ENCODE data around the gene MATN1.

The MATN1 gene

DNA sequence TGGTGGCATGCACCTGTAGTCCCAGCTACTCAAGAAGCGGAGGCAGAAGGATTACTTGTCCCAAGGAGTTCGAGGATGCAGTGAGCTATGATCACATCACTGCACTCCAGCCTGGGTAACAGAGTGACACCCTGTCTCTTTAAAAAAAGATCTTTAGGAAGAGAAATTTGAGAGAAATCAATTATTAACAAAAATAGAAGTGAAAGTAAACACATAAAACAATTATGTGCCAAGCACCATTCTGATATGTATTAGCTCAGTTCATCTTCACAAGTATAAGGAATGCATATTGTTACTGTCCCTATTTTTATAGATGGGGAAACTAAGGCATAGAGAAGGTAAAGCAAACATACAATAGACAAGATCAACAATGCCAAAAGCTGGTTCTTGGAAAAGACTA lies 48.1 kb downstream of the MATN1 start:
- Histone ChIP-seq H3K4me1 (ENCODE audit: insufficient read depth, low read length) (no peaks in the 10 kb centered on the region), H3K4me3 (ENCODE audit: low read length) (no peak overlapping the region), H3K9me3 (ENCODE audit: low read length) (no peaks in the 10 kb centered on the region), H2AFZ (ENCODE audit: low read depth, low read length) (no peak overlapping the region), H3K36me3 (ENCODE audit: insufficient read depth, low read length) (no peaks in the 10 kb centered on the region), H3K27me3 (ENCODE audit: insufficient read depth, low read length) (no peaks in the 10 kb centered on the region)

DNA sequence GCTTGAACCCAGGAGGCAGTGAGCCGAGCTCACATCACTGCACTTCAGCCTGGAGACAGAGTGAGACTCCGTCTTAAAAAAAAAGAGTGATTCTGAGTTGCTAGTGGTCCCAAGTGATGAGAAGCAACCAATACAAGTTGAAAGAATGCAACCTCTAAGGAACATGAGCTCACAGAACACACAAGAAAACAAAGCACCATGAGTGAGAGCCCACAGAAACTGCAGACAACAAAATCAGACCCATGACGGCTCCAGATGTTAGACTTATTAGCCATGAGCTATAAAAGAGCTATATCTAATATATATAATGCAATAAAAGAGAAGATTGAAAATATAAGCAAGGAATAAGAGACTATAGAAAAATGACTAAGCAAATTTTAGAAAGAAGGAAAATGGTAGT lies 50.0 kb downstream of the MATN1 start:
- no peak overlapping the region for H2AFZ ChIP-seq (ENCODE audit: low read depth, low read length)
- no peaks in the 10 kb centered on the region for H3K36me3 ChIP-seq (ENCODE audit: insufficient read depth, low read length)
- H3K9me3 ChIP-seq (ENCODE audit: low read length) = no peaks in the 10 kb centered on the region
- peaks cover 5% of the 10 kb centered on the region for H3K4me1 ChIP-seq (ENCODE audit: insufficient read depth, low read length)
- no peaks in the 10 kb centered on the region for H3K27me3 ChIP-seq (ENCODE audit: insufficient read depth, low read length)
- H3K4me3 ChIP-seq (ENCODE audit: low read length) = no peak overlapping the region

DNA sequence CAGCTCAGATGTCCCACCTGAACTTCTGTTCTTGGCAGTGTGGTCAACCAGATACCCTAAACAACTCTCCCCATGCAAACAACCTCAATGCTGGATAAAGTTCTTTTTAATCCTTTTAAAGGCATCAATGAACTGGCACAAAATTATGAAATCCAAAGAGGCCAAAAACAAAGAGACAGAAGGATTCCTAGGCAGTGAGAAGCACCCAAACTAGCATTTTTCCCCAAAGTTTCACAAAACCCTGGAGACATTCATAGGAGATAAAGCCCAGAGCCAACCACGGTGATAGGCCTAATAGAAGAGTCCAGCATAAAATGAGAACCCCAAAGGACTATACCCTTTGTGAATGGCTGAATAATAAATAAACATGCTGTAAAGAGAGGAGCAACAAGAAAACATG lies 50.7 kb downstream of the MATN1 start:
- Histone ChIP-seq H3K36me3 (ENCODE audit: insufficient read depth, low read length) (no peaks in the 10 kb centered on the region), H3K9me3 (ENCODE audit: low read length) (no peaks in the 10 kb centered on the region), H3K4me1 (ENCODE audit: insufficient read depth, low read length) (peaks cover 9% of the 10 kb centered on the region), H3K4me3 (ENCODE audit: low read length) (no peak overlapping the region), H3K27me3 (ENCODE audit: insufficient read depth, low read length) (no peaks in the 10 kb centered on the region), H2AFZ (ENCODE audit: low read depth, low read length) (no peak overlapping the region)

DNA sequence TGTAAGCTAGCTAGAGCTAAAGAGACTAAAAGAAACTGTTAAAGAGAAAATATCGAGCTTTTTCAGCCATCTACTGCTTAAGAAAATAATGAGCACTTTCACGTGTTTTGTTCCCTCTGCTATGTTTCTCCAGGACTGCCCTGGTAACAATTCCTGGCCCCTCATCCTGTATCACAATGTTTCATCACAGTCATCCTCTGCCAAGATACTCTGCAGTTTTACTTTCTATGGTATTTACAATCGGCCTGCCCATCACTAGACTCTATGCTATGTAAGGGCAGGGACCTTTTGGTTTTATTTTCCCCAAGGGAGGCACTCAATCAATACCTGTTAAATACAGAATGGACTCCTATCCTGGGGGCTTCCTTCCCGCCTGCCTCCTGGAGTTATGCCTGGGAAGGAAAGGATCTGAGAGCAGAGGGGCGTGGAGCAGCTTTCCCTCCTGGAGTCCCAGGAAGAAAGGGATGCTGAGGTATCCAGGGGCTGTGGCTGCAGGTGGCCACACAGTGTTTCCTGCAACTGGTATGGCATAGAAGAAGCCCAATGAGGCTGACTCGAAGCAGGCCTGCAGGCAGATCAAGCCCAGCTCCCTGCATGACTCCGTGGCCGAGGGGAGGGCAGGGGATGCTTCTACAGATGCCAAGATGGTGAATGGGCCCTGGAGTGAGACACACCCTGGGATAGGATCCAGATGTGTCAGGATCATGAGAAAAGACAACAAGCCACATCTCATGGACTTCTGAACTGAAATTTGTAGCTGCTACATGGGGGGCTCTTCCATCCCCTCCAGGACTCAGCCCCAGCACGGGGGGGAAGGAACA lies 52.9 kb downstream of the MATN1 start:
- Histone ChIP-seq H3K4me3 (ENCODE audit: low read length) (no peak overlapping the region), H3K27me3 (ENCODE audit: insufficient read depth, low read length) (no peaks in the 10 kb centered on the region), H3K36me3 (ENCODE audit: insufficient read depth, low read length) (no peaks in the 10 kb centered on the region), H3K9me3 (ENCODE audit: low read length) (no peaks in the 10 kb centered on the region), H3K4me1 (ENCODE audit: insufficient read depth, low read length) (peaks cover 32% of the 10 kb centered on the region), H2AFZ (ENCODE audit: low read depth, low read length) (no peak overlapping the region)

DNA sequence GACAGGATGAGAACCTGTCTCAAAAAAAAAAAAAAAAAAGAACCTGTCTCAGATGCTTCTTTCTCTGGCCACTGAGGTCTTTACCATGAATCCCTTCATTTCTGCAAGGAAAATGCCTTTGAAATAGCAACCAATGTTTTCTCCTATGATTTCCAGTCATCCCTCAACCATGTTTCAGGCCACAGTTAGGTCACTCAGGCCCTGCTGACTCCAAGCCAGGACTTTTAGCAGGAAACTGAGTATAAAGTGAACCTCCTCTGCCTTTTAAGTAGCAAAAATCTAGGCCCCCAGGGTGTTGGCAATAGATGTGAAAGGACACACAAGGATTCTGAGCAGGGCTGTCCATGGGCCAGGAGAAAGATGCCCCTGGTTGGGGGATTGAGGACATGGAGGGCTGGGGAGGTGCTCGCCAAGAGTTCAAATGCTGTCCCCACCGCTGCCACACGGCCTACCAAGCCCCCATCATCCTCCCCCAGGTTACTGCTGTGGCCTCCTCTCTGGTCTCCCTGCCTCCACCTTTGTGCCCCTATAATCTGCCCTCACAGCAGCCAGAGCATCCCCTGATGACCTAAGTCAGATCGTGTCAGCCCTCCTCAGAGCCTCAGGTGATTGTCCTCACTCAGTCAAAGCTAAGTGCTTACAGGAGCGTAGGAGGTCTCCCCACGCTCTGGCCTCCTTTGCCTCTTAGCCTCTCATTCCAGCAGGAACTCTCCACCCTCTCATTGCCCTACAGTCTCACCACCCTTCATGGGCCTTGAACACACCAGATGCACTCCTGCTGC lies 54.6 kb downstream of the MATN1 start:
- Histone ChIP-seq H3K27me3 (ENCODE audit: insufficient read depth, low read length) (no peaks in the 10 kb centered on the region), H3K4me1 (ENCODE audit: insufficient read depth, low read length) (peaks cover 33% of the 10 kb centered on the region), H3K4me3 (ENCODE audit: low read length) (no peak overlapping the region), H3K9me3 (ENCODE audit: low read length) (no peaks in the 10 kb centered on the region), H3K36me3 (ENCODE audit: insufficient read depth, low read length) (no peaks in the 10 kb centered on the region), H2AFZ (ENCODE audit: low read depth, low read length) (no peak overlapping the region)

DNA sequence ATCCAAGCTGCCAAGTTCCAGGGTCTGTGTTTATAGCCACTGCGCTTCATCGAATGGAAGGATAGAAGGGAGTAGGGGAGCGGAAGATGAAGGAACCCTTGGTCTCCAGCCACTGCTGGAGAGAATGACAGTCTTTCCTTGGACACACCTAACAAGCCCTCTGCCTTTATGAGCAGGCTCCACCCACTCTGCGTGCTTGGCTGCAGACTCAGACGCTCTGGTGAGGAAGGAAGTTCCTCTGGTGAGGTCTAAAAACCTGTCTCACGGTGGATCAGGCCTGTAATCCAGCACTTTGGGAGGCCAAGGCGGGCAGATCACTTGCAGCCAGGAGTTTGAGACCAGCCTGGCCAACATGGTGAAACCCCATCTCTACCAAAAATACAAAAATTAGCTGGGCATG lies 55.4 kb downstream of the MATN1 start:
- H3K4me1 ChIP-seq (ENCODE audit: insufficient read depth, low read length) = peaks cover 33% of the 10 kb centered on the region
- no peaks in the 10 kb centered on the region for H3K36me3 ChIP-seq (ENCODE audit: insufficient read depth, low read length)
- no peaks in the 10 kb centered on the region for H3K9me3 ChIP-seq (ENCODE audit: low read length)
- H2AFZ ChIP-seq (ENCODE audit: low read depth, low read length) = no peak overlapping the region
- H3K4me3 ChIP-seq (ENCODE audit: low read length) = no peak overlapping the region
- no peaks in the 10 kb centered on the region for H3K27me3 ChIP-seq (ENCODE audit: insufficient read depth, low read length)

DNA sequence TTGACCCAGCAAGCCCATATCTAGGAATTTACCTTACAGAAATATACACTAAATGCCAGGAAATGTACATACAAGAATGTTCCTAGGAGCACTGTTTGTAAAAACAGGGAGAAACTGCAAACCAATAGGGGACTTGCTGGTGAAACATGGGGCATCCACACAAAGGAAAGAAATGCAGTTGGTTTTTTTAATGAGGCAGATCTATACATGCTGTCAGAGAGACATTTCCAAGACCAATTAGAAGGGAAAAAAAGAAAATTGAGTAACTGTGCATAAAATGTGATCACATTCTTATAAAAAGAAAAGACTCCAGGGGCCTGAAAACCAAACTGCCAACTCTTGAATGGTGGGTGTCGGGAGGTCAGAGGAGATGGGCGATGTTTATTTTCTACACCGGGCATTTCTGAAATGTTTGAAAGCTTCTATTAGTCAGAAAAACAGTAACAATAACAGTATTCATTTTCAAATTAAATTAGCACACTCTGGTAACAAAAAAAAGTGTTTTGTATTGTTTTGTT lies 56.6 kb downstream of the MATN1 start:
- no peaks in the 10 kb centered on the region for H3K9me3 ChIP-seq (ENCODE audit: low read length)
- no peak overlapping the region for H2AFZ ChIP-seq (ENCODE audit: low read depth, low read length)
- H3K36me3 ChIP-seq (ENCODE audit: insufficient read depth, low read length) = no peaks in the 10 kb centered on the region
- peaks cover 33% of the 10 kb centered on the region for H3K4me1 ChIP-seq (ENCODE audit: insufficient read depth, low read length)
- H3K27me3 ChIP-seq (ENCODE audit: insufficient read depth, low read length) = peaks cover 5% of the 10 kb centered on the region
- H3K4me3 ChIP-seq (ENCODE audit: low read length) = no peak overlapping the region

DNA sequence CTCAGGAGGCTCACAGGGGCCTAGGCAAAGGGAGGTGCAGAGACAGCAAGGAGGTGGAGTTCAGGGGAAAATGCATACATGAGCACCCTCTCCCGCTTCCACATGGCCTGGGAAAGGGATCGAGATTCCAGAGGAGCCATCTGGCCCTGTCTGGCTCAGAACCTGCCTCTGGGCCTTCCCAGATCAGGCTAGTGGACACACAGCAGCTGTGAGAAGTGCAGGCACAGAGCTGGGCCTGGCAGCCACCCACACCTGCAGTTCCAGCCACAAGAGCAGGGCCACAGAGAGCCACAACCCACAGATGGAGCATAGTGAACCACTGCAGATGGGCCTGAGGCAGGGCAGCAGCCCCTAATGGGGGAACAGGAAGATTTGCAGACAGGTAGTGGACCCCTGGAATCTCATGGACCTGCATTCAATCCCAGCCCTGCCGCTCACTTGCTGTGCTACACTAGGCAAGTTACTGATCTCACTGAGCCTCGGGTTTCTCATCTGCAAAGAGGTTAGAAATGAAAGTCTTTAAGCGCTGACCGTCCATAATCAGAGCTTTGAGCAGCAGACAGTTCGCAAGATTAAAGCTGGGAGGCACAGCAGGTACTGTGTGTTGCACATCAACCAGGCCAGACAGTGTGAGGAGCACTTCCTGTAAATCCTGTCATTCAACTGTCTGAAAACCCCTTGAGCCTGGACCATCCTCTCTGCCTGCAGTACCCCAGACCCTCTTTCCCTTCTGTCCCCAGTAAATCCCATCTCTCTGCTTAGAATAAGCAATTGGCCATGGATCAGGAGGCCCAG lies 58.0 kb downstream of the MATN1 start:
- H3K4me1 ChIP-seq (ENCODE audit: insufficient read depth, low read length) = peaks cover 33% of the 10 kb centered on the region
- H3K9me3 ChIP-seq (ENCODE audit: low read length) = no peaks in the 10 kb centered on the region
- H3K27me3 ChIP-seq (ENCODE audit: insufficient read depth, low read length) = peaks cover 9% of the 10 kb centered on the region
- no peak overlapping the region for H3K4me3 ChIP-seq (ENCODE audit: low read length)
- no peaks in the 10 kb centered on the region for H3K36me3 ChIP-seq (ENCODE audit: insufficient read depth, low read length)
- no peak overlapping the region for H2AFZ ChIP-seq (ENCODE audit: low read depth, low read length)

DNA sequence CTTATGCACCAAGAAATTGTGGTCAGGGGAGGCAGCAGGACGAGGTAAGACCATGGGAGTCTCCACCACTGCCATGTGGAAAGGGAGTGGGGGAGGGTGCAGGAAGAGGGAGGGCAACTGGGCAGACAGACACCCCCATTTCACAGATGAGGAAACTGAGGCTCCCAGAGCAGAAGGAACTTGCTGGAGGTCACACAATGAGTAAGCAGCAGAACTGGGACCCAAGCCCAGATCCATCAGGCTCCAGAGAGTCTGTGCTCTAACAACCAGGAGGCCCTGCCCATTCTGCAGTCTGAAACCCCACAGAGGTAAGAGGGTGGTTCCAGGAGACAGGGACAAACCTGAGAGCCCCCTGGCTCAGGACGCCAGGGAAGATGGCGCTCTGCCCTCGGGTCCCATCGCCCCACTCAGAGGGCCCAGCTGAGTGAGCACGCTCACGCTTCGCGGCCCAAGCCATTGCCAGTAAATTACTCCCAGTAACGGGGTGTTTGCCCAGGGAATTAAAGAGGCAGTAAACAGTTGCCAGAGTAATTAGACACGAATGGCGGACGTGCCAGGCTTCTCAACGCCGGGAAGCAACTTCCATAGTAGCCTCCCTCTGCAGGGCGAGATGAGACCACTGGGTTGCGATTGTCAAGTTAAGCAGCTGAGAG lies 59.2 kb downstream of the MATN1 start:
- Histone ChIP-seq H3K27me3 (ENCODE audit: insufficient read depth, low read length) (peaks cover 18% of the 10 kb centered on the region), H3K36me3 (ENCODE audit: insufficient read depth, low read length) (no peaks in the 10 kb centered on the region), H2AFZ (ENCODE audit: low read depth, low read length) (no peak overlapping the region), H3K4me3 (ENCODE audit: low read length) (no peak overlapping the region), H3K9me3 (ENCODE audit: low read length) (no peaks in the 10 kb centered on the region), H3K4me1 (ENCODE audit: insufficient read depth, low read length) (peaks cover 29% of the 10 kb centered on the region)

DNA sequence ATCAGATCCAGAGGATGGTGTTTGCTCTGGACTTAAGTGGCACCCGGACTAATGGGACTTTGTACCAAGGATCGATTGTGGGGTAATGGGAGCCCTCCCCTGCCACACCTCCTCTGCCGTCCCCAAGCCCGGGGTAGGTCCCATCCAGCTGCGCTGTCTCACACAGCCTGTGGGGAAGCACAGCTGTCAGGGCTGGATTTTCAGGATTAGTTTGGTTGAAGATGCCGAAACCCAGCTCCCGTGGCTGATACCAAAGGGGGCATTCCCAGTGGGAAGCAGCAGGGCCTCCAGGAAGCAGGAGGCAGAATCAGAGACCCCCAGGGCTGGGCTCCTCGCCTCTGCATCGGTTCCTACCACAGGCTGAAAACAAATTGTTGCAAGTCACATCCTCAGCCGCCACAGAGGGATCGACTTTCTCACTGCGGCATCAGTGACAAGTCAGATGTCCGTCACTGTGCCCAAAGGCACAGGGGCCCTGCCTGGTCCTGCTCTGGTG lies 59.7 kb downstream of the MATN1 start:
- Histone ChIP-seq H3K4me1 (ENCODE audit: insufficient read depth, low read length) (peaks cover 29% of the 10 kb centered on the region), H3K4me3 (ENCODE audit: low read length) (no peak overlapping the region), H2AFZ (ENCODE audit: low read depth, low read length) (no peak overlapping the region), H3K27me3 (ENCODE audit: insufficient read depth, low read length) (peaks cover 21% of the 10 kb centered on the region), H3K36me3 (ENCODE audit: insufficient read depth, low read length) (no peaks in the 10 kb centered on the region), H3K9me3 (ENCODE audit: low read length) (no peaks in the 10 kb centered on the region)

DNA sequence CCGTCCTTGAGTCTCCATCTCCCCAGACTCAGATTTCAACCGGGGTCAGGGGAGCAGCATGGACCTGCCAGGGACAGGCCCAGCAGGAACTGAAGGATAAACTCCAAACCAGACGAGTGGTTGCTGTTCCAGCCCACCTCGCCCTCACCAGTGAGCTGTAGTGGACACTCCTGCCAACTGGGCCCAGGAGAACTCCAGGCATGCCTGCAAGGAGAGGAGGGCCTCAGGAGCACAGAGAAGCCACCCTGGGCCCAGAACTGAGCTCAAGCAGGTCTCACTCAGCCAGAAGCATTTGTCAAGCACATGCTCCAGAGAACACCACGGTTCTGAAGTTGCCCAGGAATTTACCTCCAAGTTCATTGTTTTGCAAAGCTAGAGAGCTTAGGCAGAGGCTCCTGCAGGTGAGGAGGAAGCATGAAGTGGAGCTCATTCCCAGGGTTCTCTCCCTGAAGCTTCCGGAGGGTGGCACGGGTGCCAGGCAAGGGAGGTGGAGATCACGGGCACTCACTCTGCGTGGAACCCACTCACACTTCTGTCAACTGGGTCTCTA lies 61.0 kb downstream of the MATN1 start:
- Histone ChIP-seq H3K36me3 (ENCODE audit: insufficient read depth, low read length) (no peaks in the 10 kb centered on the region), H3K9me3 (ENCODE audit: low read length) (no peaks in the 10 kb centered on the region), H2AFZ (ENCODE audit: low read depth, low read length) (no peak overlapping the region), H3K4me3 (ENCODE audit: low read length) (no peak overlapping the region), H3K27me3 (ENCODE audit: insufficient read depth, low read length) (peaks cover 23% of the 10 kb centered on the region), H3K4me1 (ENCODE audit: insufficient read depth, low read length) (peaks cover 21% of the 10 kb centered on the region)

DNA sequence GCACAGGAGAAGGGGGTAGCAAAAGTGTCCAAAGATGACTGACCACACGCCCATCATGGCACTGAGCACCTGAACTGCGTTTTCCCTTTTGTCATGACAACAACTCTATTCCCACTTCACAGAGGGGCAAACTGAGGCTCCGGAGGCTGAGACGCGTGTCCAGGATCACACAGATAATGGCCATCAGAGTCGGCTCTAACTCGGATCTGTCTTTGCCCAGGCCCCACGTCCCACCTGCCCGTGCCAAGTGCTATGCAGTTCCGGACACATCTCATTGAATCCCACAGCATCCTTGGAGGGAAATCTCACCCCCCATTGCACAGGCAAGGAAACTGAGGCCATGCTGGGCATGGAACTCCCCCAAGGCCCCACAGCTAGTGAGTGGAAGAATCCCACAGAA lies 62.1 kb downstream of the MATN1 start:
- Histone ChIP-seq H3K27me3 (ENCODE audit: insufficient read depth, low read length) (peaks cover 23% of the 10 kb centered on the region), H2AFZ (ENCODE audit: low read depth, low read length) (no peak overlapping the region), H3K36me3 (ENCODE audit: insufficient read depth, low read length) (no peaks in the 10 kb centered on the region), H3K4me1 (ENCODE audit: insufficient read depth, low read length) (peaks cover 10% of the 10 kb centered on the region), H3K4me3 (ENCODE audit: low read length) (no peak overlapping the region), H3K9me3 (ENCODE audit: low read length) (no peaks in the 10 kb centered on the region)
